HuH-7 (cell line): ENCODE data around the gene TAS2R39.

Experiments
- DNase-seq: peaks from one replicate; pipeline ENCODE4 v3.0.0; 2011; ENCODE audit warnings: low spot score

Gene TAS2R39

DNA sequence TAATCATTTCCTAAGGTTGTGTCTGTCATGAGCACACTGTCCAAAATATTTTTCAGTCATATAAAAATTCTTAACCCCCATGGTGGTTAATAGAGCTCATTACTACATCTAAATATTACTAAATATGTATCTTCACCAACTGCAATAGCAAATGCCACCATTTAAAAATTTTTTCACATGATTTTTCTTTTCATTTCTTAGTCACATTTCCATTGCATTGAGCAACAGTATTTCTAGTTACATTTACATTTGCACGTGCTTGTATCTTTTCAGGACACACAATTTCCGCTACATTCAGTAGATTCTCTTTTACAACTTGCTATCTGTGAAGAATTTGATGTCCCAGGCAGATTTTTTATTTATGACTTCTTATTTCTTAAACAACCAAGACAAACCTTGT lies 33.5 kb downstream of the TAS2R39 start:
- DNase-seq: no peak

DNA sequence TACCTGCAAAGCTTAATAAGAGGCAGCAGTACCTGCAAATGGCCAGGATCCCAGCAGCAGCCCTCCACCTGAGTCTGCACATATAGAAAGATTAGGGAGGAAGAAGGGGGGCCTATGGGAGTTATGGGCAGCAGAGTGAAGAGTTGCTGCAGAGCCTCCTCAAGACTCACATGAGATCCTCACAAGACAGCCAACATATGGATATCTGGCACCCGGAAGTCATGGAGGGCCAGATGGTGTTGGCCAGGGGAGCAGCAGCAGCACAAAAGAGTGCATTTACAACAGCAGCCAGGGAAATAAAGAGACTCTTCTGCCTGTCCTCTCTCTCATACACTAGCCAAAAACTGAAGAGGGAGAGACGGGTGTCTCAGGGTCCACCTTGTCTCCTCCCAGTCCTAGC lies 34.6 kb downstream of the TAS2R39 start:
- no peak for DNase-seq

DNA sequence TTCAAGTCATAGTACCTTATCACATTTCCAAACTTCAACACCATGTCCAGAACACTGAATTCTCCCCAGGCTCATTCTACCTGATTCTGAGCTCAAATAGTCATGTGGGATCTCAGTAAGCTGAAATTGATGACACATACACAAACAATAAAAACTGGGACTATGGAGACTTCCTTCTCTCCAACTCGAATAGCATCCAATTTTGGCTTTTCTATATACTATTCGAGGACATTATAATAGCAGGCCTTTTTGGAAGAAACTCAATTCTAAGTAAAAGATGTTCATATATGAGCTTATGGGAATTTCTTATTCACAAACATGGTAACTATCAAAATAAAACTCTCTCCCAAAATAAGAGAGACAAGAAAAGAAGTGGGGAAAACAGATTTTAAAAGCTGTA lies 38.1 kb downstream of the TAS2R39 start:
- DNase-seq: no peak

DNA sequence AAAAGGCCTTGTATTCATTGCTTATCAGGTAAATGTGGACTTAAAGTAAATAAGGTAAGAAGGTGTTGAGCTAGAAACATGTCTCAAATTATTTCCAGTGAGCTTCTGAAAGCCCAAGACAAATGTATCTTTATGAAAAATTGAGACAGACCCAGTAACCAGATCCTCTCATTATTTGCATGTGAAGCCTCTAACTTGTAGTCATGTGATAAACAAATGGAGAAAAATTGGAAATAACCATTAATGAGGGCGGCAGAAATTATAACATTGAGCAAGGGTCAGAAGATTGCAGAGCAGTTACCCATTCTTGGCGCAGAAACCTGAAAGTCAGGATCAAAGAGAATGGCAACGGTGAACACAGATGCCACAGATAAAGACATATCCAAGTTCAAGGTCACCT lies 38.5 kb downstream of the TAS2R39 start, which contains the start of gene TAS2R40:
TAS2R40 (plus strand) TSS at position 301 of the 400 bp plus-strand sequence; CDS start at position 343, 42 bp downstream.
- DNase-seq: no peak

DNA sequence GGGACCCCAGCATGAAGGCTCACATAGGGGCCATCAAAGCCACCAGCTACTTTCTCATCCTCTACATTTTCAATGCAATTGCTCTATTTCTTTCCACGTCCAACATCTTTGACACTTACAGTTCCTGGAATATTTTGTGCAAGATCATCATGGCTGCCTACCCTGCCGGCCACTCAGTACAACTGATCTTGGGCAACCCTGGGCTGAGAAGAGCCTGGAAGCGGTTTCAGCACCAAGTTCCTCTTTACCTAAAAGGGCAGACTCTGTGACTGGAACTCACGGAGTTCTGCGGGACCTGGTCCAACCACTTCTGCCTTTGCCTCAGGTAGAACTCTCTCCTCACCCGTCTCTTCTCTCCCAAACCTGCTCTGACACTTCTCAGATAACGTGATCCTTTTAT lies 39.6 kb downstream of the TAS2R39 start:
- DNase-seq: no peak

DNA sequence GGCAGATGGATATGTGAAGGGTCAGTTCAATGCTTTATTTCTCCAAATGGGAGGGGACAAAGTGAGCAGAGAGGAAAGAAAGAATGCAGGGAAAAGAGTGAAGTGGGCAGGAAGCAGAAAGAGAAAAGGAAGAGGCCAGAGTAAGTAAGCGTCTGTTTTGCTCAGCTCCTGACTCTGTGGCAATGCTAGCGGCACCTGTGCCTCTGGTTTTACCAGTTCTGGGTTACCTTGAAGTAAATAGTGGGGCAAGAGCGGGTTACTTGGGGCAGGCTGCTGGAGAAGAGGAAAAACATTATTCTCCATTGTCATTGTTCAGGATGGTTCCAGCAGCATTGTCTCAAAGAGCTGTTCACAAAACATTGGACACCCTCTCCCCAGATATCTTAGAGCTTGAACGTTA lies 40.6 kb downstream of the TAS2R39 start:
- DNase-seq: no peak

DNA sequence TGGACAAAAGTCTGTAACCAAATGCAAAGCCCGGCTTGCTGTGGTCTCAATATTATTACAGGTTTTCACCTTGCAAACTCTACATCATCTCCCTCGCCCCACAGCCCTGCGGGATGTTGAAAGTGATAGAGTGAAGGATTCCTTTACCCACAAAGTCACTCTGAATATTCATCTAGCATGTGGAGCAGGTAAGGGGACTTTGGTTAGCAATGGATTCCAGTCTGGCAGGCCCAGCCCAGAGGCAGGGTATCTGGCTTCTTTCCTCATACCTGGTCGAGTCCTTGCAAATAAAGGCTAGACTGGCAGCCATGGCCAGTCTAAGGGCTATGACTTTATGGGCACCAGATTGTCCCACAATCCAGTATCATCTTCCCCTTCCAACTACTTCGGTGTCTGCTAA lies 41.8 kb downstream of the TAS2R39 start:
- no peak for DNase-seq

DNA sequence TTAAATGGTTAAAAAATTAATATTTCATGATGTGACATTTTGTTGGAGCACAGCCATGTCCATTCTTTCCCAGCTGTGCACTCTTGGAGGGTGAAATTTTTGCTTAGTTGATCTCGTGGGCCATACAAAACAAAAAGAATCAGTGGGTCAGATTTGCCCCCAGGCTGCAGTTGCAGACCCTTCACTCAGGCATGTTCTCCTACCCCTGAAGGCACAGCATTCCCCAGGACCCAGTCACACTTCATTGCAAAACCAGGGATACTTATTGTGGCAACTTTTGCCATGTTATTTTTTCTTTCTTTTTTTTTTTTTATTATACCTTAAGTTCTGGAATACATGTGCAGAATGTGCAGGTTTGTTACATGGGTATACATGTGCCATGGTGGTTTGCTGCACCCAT lies 44.6 kb downstream of the TAS2R39 start:
- DNase-seq: no peak

DNA sequence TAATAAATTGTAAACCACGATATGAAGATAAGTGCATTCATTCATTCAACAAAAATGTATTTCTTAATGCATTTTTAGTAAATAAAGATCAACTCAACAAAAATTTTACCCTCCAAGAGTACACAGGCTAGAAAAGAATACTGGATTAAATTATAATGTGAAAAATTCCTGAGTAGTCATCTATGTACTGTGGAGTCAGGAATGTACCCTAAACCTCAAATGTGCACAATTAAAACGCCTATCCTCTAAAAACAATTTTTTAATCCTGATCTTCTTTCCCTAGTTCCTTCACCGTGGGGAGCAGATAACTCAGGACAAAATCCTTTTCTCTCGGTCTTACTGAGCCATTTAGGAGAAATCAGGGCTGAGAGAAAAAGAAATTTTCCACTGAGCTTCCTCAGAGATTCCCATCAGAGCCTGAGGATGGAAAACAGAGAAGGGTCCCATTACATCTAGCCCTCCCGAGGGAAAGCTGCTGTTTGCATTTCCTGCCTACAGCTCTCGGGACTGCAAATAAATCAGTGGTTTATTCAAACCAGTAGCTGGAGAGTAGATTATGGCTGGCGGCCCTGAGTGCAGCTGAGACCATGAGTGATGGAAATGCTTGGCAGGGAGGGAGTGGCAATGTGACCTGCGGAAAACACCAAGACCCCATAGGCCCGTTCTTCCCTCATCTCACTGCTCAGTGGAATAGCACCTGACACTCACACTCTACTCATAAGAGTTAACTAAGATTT lies 46.0 kb downstream of the TAS2R39 start:
- no peak for DNase-seq

DNA sequence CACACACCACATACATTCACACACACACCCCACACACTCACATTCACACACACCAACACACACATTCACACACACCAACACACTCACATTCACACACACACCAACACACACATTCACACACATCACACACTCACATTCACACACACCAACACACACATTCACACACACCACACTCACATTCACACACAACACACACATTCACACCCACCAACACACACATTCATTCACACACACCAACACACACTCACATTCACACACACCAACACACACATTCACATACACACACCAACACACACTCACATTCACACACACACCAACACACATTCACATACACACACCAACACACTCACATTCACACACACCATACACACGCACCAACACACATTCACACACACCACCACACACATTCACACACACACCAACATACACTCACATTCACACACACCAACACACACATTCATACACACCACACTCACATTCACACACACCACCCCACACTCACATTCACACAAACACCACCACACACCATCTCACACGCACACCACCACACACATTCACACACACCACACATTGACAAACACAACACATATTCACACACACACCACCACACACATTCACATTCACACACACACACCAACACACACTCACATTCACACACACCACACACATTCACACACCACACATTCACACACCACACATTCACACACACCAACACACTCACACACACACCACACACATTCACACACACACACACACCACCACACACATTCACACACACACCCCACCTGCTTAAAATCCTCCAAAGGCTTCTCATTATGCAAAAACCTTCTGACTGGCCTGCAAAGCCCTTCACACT lies 47.6 kb downstream of the TAS2R39 start:
- DNase-seq: no peak
